LNCaP clone FGC (cell line): ENCODE data around the gene FMR1.

Experiments
- DNase-seq: peaks from one replicate; pipeline ENCODE4 v3.0.0-alpha.2; 2011; ENCODE audit warnings: low read depth
- H3K4me3 ChIP-seq: 2 replicates; pipeline ENCODE4 v1.5.1; 2011; ENCODE audit warnings: mild to moderate bottlenecking, low read depth, low read length, control low read depth
- CTCF ChIP-seq: IDR thresholded peaks from 2 replicates; pipeline ENCODE4 v1.5.1; 2012; ENCODE audit warnings: mild to moderate bottlenecking; ENCODE audit not compliant: control insufficient read depth, insufficient read depth; ENCODE audit errors: extremely low read depth

Gene FMR1

GRCh38 chrX:147891896-147892295, 19.8 kb upstream of the FMR1 start:
- TF ChIP-seq CTCF: no peak
- H3K4me3 ChIP-seq: no peak overlapping the region
- DNase-seq: no peak

- TF ChIP-seq CTCF: no peak
- DNase-seq: no peak
- H3K4me3 ChIP-seq: no peak overlapping the region
Measured at GRCh38 chrX:147893741-147894140, 18.0 kb upstream of the FMR1 start.

GRCh38 chrX:147894366-147894963, 17.3 kb upstream of the FMR1 start:
- no peak overlapping the region for H3K4me3 ChIP-seq
- no peak for TF ChIP-seq CTCF
- DNase-seq: no peak

GRCh38 chrX:147897117-147897516, 14.6 kb upstream of the FMR1 start:
- no peak for DNase-seq
- no peak for TF ChIP-seq CTCF
- H3K4me3 ChIP-seq: no peak overlapping the region

GRCh38 chrX:147898951-147899350, 12.8 kb upstream of the FMR1 start:
- no peak for TF ChIP-seq CTCF
- no peak for DNase-seq
- no peak overlapping the region for H3K4me3 ChIP-seq

- no peak for DNase-seq
- no peak for TF ChIP-seq CTCF
- H3K4me3 ChIP-seq: no peak overlapping the region
Measured at GRCh38 chrX:147899379-147900114, 12.2 kb upstream of the FMR1 start.

GRCh38 chrX:147900349-147900748, 11.4 kb upstream of the FMR1 start:
- no peak for TF ChIP-seq CTCF
- H3K4me3 ChIP-seq: no peak overlapping the region
- DNase-seq: no peak
